T-cell (primary cell): Measurements from ENCODE around the gene PLXDC1. TPM values are rescaled to one million over a fixed set of nuclear protein-coding genes. Genes with fewer than 3 reads are reported as not detected.
A peak's percentile ranks its signal among the peaks of the same experiment; 100 is the strongest.

ENCODE experiments used
- ATAC-seq, 4 experiments: fragments of 200-7000 bp in 3 of 4; fragments of 150-1000 bp in 1 of 4; cut with Tn5 transposase; replicated peaks in 1 of 4; 1 replicate in 3 of 4; 2 replicates in 1 of 4; pipeline ENCODE4 v1.10.0; 2021; ENCODE audit warnings: moderate library complexity in 3 of 4, mild to moderate bottlenecking in 2 of 4, moderate number of reproducible peaks in 1 of 4
- CTCF ChIA-PET, 2 donors: fragments of 300-600 bp; sonication (Branson Sonifier 250); formaldehyde crosslinking; loops; one replicate each; lab custom pipeline; 2022; ENCODE audit warnings: antibody characterized with exemption in 2 of 2; lab: Charles Lee
- POLR2A ChIA-PET, 2 donors: fragments of 300-600 bp; sonication (Branson Sonifier 250); formaldehyde crosslinking; loops; one replicate each; lab custom pipeline; 2022; ENCODE audit warnings: antibody characterized with exemption in 2 of 2; lab: Charles Lee
- DNase-seq, 35 experiments: peaks; one replicate each; pipeline versions ENCODE4 v3.0.0 to v3.0.0-alpha.2; 2013 to 2023
- H3K27ac ChIP-seq: one replicate; pipeline ENCODE4 v1.5.1; 2013; ENCODE audit warnings: low read length
- H3K27me3 ChIP-seq, 2 experiments: replicated peaks in 1 of 2; 1 replicate in 1 of 2; 2 replicates in 1 of 2; pipeline versions ENCODE4 v1.6.1 to v1.7.0; 2013; ENCODE audit warnings: low read length in 1 of 2, mixed read lengths in 1 of 2; ENCODE audit not compliant: control insufficient read depth in 2 of 2, insufficient read depth in 2 of 2; ENCODE audit errors: extremely low read depth in 1 of 2
- H3K36me3 ChIP-seq, 2 donors: 1 replicate in 1 of 2; 2 replicates in 1 of 2; pipeline versions ENCODE4 v1.6.1 to v1.7.0; 2013; ENCODE audit warnings: low read length in 1 of 2; ENCODE audit not compliant: control insufficient read depth in 2 of 2, insufficient read depth in 1 of 2; ENCODE audit errors: extremely low read depth in 1 of 2
- H3K4me1 ChIP-seq, 2 experiments: 1 replicate in 1 of 2; 2 replicates in 1 of 2; pipeline versions ENCODE4 v1.6.1 to v1.7.0; 2013; ENCODE audit warnings: low read length in 2 of 2, mixed read lengths in 1 of 2; ENCODE audit not compliant: insufficient read depth in 2 of 2, control insufficient read depth in 1 of 2; ENCODE audit errors: extremely low read depth in 1 of 2
- H3K4me3 ChIP-seq, 2 donors: 1 replicate in 1 of 2; 2 replicates in 1 of 2; pipeline versions ENCODE4 v1.5.1 to v1.7.0; 2013; ENCODE audit warnings: mild to moderate bottlenecking in 2 of 2, low read length in 1 of 2, moderate library complexity in 1 of 2; ENCODE audit not compliant: control insufficient read depth in 1 of 2; ENCODE audit errors: extremely low read depth in 1 of 2
- H3K9me3 ChIP-seq: 2 replicates; pipeline ENCODE4 v1.7.0; 2013
- H3K27ac Mint-ChIP-seq, 2 donors: one replicate each; pipeline ENCODE4 v1.8.0; 2020 to 2021; ENCODE audit warnings: mild to moderate bottlenecking in 2 of 2, mixed read lengths in 2 of 2
- H3K27me3 Mint-ChIP-seq, 2 donors: one replicate each; pipeline ENCODE4 v1.8.0; 2021 to 2022; ENCODE audit warnings: mixed read lengths in 2 of 2
- H3K36me3 Mint-ChIP-seq: one replicate; pipeline ENCODE4 v1.8.0; 2021; ENCODE audit warnings: mixed read lengths
- H3K4me1 Mint-ChIP-seq, 3 donors: one replicate each; pipeline ENCODE4 v1.8.0; 2020 to 2022; ENCODE audit warnings: mixed read lengths in 3 of 3, mild to moderate bottlenecking in 1 of 3
- H3K4me3 Mint-ChIP-seq, 3 donors: one replicate each; pipeline ENCODE4 v1.8.0; 2020 to 2022; ENCODE audit warnings: mild to moderate bottlenecking in 3 of 3, mixed read lengths in 3 of 3, moderate library complexity in 3 of 3
- H3K9me3 Mint-ChIP-seq, 3 donors: one replicate each; pipeline ENCODE4 v1.8.0; 2020 to 2022; ENCODE audit warnings: mixed read lengths in 3 of 3
- WGBS: methylation state at CpG from one replicate; pipeline ENCODE4 v1.1.5; 2013; ENCODE audit warnings: missing lambda C conversion rate; ENCODE audit not compliant: insufficient coverage; 5-methylcytosine and 5-hydroxymethylcytosine counted together
- total RNA-seq, 35 experiments: library from RNA in 6 of 35; stranded (reverse) in 6 of 35; fragments of 120-200 nt in 1 of 35; gene quantifications; one replicate each; pipeline versions ENCODE4 v1.2.1 to v1.2.4 and lab custom pipeline; 2013 to 2026

Gene PLXDC1
- total RNA-seq, 5 donors from 2014 or later (not counting 1 experiment from before 2014, with no cell fraction given), result 6.3 to 74.9 (median 13.9) TPM

DNA sequence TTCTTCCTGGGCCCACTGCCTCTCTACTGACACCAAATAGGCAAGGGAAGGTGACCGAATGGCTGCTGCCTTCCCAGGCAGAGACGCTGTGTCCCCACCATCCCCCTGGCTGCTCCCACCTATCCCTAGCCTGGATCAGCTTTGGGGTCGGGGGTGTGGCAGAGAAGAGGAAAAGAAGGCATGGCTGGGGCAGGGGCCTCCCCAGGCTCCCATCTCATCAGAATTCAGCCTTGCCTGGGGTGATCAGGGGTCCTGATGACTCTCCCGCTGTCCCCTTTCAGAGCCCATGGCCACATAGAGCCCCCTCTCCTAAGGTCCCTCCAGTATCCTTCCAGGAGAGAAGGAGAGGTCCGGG lies 665 bp downstream of the PLXDC1 start:
- no CpG with 5 or more reads among the region's 5 CpGs for WGBS
- H3K4me1 Mint-ChIP-seq, result peaks cover 46 to 65% (median 54%) of the 10 kb centered on the region in 3 donors
- peak overlapping the region; percentile 77 to 95 (median 80) for H3K4me3 Mint-ChIP-seq
- H3K4me3 ChIP-seq, result peak overlapping the region; percentile 40 to 83
- ChIA-PET POLR2A (interaction anchor here in 1 of 2 donors (0.6 kb wide), 1 partner anchor 24 kb away, joined by 4 read pairs; no protein-coding TSS in a partner anchor), CTCF (interaction anchor here in 1 of 2 donors (5.1 kb wide), 1 partner anchor 13 kb away, joined by 51 read pairs; no protein-coding TSS in a partner anchor)
- peaks cover 5% of the 10 kb centered on the region for H3K36me3 Mint-ChIP-seq
- no peaks in the 10 kb centered on the region for H3K36me3 ChIP-seq
- H3K27ac ChIP-seq, result no peak overlapping the region
- peak overlapping the region in 1 of 2 donors; percentile 83 for H3K27ac Mint-ChIP-seq
- H3K27me3 Mint-ChIP-seq, result peaks cover 0 to 9% of the 10 kb centered on the region in 2 donors
- ATAC-seq, result no peak
- no peaks in the 10 kb centered on the region for H3K9me3 ChIP-seq
- H3K9me3 Mint-ChIP-seq, result no peaks in the 10 kb centered on the region
- no peak for DNase-seq
- peaks cover 2 to 53% of the 10 kb centered on the region in 2 experiments for H3K4me1 ChIP-seq
- peaks cover 0 to 16% of the 10 kb centered on the region in 2 experiments for H3K27me3 ChIP-seq

DNA sequence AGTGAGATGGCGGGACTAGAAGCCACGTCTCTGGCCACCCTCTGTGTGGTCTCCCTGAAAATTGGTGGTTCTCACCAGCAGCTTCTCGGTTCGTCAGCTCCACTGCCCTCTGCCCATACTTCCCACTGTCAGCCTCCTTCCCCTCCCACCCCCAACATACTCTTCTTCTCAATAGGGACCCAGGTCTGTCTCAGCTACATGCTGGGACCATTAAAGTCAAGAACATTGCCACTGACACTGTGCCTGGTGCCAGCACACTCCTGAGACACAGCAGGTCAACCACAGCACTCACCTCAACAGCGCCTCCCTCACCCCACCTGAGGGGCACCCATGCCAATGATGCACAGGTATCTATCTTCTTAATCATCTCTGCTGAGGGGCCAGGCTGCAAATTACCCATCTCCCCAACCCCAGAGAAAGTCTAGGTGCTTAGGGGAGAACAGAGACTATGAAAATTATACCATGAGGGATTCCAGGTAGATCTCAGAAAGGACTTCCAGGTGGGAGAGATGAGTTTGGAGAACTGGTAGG lies 1.3 kb downstream of the PLXDC1 start:
- 54% methylated on average over 5 of the region's 5 CpGs for WGBS
- CTCF ChIA-PET, result no interaction called here
- H3K36me3 ChIP-seq, result no peaks in the 10 kb centered on the region
- Mint-ChIP-seq H3K27ac (peak overlapping the region in 1 of 2 donors; percentile 83), H3K36me3 (peaks cover 5% of the 10 kb centered on the region), H3K4me1 (peaks cover 49 to 65% (median 54%) of the 10 kb centered on the region in 3 donors), H3K4me3 (peak overlapping the region; percentile 77 to 95 (median 80)), H3K27me3 (peaks cover 0 to 9% of the 10 kb centered on the region in 2 donors), H3K9me3 (no peaks in the 10 kb centered on the region)
- H3K4me3 ChIP-seq, result peak overlapping the region in 1 of 2 donors; percentile 83
- ATAC-seq, result no peak
- no peaks in the 10 kb centered on the region for H3K9me3 ChIP-seq
- POLR2A ChIA-PET, result interaction anchor here in 1 of 2 donors (0.6 kb wide), 1 partner anchor 24 kb away, joined by 4 read pairs; no protein-coding TSS in a partner anchor
- H3K27me3 ChIP-seq, result peaks cover 0 to 16% of the 10 kb centered on the region in 2 experiments
- no peak overlapping the region for H3K27ac ChIP-seq
- peaks cover 2 to 53% of the 10 kb centered on the region in 2 experiments for H3K4me1 ChIP-seq
- peak in 4 of 35 experiments; percentile 16 to 33 (median 24) for DNase-seq

DNA sequence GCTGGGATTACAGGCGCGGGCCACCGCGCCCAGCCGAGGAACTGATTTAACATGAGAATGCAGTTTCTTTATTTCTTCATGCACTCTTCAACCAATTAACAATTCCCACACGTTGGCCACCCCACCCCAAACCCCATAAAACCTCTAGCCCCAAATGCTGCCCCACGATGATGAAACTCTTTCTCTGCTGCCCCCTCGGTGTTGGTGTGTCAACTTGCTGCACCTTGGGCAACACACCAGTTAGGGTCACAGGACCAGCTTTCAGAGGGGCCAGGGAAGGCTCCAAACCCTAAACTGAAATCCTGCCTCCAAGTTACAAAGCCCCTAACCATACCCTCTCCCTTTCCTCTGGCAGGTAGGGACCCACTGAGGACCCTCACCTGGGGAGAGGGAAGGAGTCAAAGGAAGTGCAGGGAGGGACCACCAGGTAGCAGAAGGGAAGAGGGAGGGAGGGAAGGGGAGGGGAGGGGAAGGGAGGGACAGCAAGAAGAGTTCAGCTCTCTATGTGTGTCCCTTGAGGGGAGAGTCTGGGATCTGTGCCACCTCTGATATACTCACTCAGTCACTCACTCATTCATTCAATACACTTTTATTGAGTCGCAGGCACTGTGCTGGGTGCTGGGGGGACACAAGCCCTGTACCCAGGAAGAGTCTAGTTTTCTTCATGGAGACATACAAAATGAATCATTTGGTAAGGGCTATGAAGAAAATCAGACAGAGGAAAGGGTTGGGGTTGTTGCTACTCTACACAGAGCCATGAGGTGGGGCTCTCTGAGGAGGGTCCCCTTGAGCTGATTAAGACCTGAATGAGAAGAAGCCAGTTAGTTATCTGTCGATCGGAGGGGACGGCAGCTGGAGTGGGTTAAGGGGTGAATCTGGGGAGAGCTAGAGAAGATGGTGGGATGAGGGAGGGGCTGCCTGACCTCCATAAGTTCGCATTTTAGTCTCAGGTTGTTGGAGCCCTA lies 3.9 kb downstream of the PLXDC1 start:
- H3K27ac Mint-ChIP-seq, result peak overlapping the region in 1 of 2 donors; percentile 39

DNA sequence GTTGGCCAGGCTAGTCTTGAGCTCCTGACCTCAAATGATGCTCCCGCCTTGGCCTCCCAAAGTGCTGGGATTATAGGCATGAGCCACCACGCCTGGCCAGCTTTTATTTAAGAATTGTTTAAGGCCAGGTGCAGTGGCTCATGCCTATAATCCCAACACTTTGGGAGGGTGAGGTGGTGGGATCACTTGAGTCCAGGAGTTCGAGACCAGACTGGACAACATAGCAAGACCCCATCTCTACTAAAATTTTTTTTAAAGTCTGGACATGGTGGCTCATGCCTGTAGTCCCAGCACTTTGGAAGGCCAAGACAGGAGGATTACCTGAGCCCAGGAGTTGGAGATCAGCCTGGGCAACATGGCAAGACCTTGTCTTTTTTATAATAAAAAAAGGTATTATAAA lies 5.2 kb downstream of the PLXDC1 start:
- Histone ChIP-seq H3K36me3 (no peaks in the 10 kb centered on the region), H3K27ac (no peak overlapping the region), H3K4me1 (peaks cover 2 to 25% of the 10 kb centered on the region in 2 experiments), H3K9me3 (no peaks in the 10 kb centered on the region), H3K27me3 (peaks cover 0 to 19% of the 10 kb centered on the region in 2 experiments), H3K4me3 (no peak overlapping the region)
- no peak for DNase-seq
- Mint-ChIP-seq H3K27me3 (no peaks in the 10 kb centered on the region), H3K36me3 (no peaks in the 10 kb centered on the region), H3K4me1 (peaks cover 33 to 36% (median 34%) of the 10 kb centered on the region in 3 donors), H3K27ac (no peak overlapping the region), H3K9me3 (peaks cover 0 to 3% (median 0%) of the 10 kb centered on the region in 3 donors), H3K4me3 (no peak overlapping the region)
- ChIA-PET POLR2A (interaction anchor here (0.6 to 0.7 kb wide), 4 partner anchors 162 to 588 kb away, joined by 3 to 7 read pairs (median 6); no protein-coding TSS in a partner anchor), CTCF (no interaction called here)
- WGBS, result no CpG with 5 or more reads among the region's 3 CpGs
- ATAC-seq, result no peak

More for the DNA sequence above, 3.9 kb downstream of the PLXDC1 start:
- H3K27me3 ChIP-seq, result peaks cover 0 to 19% of the 10 kb centered on the region in 2 experiments
- Mint-ChIP-seq H3K4me3 (no peak overlapping the region), H3K27me3 (no peaks in the 10 kb centered on the region), H3K9me3 (no peaks in the 10 kb centered on the region), H3K4me1 (peaks cover 41 to 45% (median 41%) of the 10 kb centered on the region in 3 donors), H3K36me3 (no peaks in the 10 kb centered on the region)
- ChIA-PET CTCF (interaction anchor here in 1 of 2 donors (0.7 to 1.1 kb wide), 2 partner anchors 17 to 164 kb away, joined by 3 to 4 read pairs; no protein-coding TSS in a partner anchor), POLR2A (no interaction called here)
- 70% methylated on average over 9 of the region's 13 CpGs for WGBS
- H3K36me3 ChIP-seq, result no peaks in the 10 kb centered on the region
- H3K4me3 ChIP-seq, result no peak overlapping the region
- no peak for ATAC-seq
- no peak overlapping the region for H3K27ac ChIP-seq
- DNase-seq, result no peak
- H3K9me3 ChIP-seq, result no peaks in the 10 kb centered on the region
- peaks cover 2 to 35% of the 10 kb centered on the region in 2 experiments for H3K4me1 ChIP-seq

DNA sequence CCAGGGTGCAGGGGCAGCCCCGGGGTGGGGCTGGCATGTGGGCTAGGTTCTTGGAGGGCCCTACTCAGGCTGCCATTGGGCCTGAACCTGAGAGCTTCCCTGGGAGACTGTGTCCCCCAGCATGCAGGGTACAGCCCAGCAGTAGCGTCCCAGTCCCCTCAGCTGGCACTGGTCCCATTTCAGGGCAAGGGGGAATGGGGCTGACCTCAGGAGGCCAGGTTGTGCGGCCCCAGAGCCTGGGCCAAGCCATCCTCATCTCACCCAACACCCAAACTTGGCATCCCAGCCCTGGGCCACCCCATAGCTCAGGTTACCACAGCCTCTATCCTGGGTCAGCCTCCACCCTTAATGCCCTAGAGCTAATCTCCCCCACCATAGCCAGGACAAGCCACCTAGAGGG lies 6.3 kb downstream of the PLXDC1 start:
- WGBS, result 88% methylated on average over 3 of the region's 3 CpGs
- Histone ChIP-seq H3K36me3 (no peaks in the 10 kb centered on the region), H3K27ac (no peak overlapping the region), H3K4me3 (no peak overlapping the region), H3K9me3 (no peaks in the 10 kb centered on the region), H3K4me1 (peaks cover 2 to 14% of the 10 kb centered on the region in 2 experiments), H3K27me3 (peaks cover 0 to 9% of the 10 kb centered on the region in 2 experiments)
- POLR2A ChIA-PET, result no interaction called here
- CTCF ChIA-PET, result no interaction called here
- Mint-ChIP-seq H3K9me3 (peaks cover 0 to 3% (median 0%) of the 10 kb centered on the region in 3 donors), H3K36me3 (no peaks in the 10 kb centered on the region), H3K4me3 (no peak overlapping the region), H3K27ac (no peak overlapping the region), H3K4me1 (peaks cover 24 to 29% (median 26%) of the 10 kb centered on the region in 3 donors), H3K27me3 (no peaks in the 10 kb centered on the region)
- no peak for DNase-seq
- no peak for ATAC-seq

DNA sequence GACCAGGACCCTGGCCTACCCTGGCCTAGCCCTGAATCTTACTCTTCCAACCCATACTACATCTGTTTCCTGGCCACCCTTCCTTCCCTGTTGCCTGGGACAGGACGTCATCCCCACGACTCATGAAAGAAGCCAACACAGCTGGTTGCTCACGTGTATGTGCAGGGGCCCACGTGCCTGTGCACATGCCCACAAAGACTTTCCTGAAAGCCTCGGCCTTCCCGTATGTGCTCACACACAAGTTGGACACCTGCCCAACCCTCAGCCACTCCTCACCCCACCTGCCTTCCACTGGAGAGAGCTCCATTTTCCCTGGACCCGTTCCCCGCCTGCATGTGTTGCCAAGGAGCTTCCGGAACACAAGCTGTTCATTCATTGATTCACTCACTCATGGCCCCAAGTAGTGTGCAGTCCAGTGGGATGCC lies 7.0 kb downstream of the PLXDC1 start:
- WGBS, result 63% methylated on average over 7 of the region's 9 CpGs
- H3K9me3 Mint-ChIP-seq, result peaks cover 0 to 3% (median 0%) of the 10 kb centered on the region in 3 donors
- ChIA-PET CTCF (interaction anchor here (0.6 to 0.8 kb wide), 2 partner anchors 10 to 409 kb away, joined by 3 read pairs; no protein-coding TSS in a partner anchor), POLR2A (no interaction called here)
- DNase-seq (no peak), ATAC-seq (no peak)
- H3K27ac Mint-ChIP-seq, result peak overlapping the region in 1 of 2 donors; percentile 66
- no peaks in the 10 kb centered on the region for H3K27me3 Mint-ChIP-seq
- no peak overlapping the region for H3K4me3 ChIP-seq
- no peak overlapping the region for H3K4me3 Mint-ChIP-seq
- H3K4me1 ChIP-seq, result peaks cover 0 to 9% of the 10 kb centered on the region in 2 experiments
- H3K4me1 Mint-ChIP-seq, result peaks cover 17 to 22% (median 19%) of the 10 kb centered on the region in 3 donors
- H3K36me3 Mint-ChIP-seq, result no peaks in the 10 kb centered on the region
- peaks cover 0 to 7% of the 10 kb centered on the region in 2 experiments for H3K27me3 ChIP-seq
- no peak overlapping the region for H3K27ac ChIP-seq
- H3K9me3 ChIP-seq, result no peaks in the 10 kb centered on the region
- H3K36me3 ChIP-seq, result no peaks in the 10 kb centered on the region
